T-helper 1 cell treated with Interleukin-12 subunit alpha and Interleukin-12 subunit beta and Interleukin-4 antibody, amounts not matched to agents 30 ng/mL and 1 ng/mL, for 36 hours (primary cell): ENCODE data around the gene CHST3. TPM values are rescaled to one million over a fixed set of nuclear protein-coding genes. Genes with fewer than 3 reads are reported as not detected.
"Not testable (repeated sequence)": the region's sequence is repeated elsewhere in the genome, so short reads cannot be mapped to it uniquely, and the experiment has no call there.

Experiments
- intact Hi-C: fragments of 100-400 bp; cut with micrococcal nuclease; formaldehyde crosslinking; loops from one replicate; pipeline ENCODE4 v1.15.1; 2024
- total RNA-seq: library from RNA; stranded (reverse); gene quantifications from 2 replicates; pipeline ENCODE4 v1.2.3, GENCODE V29; 2022

Gene CHST3
- total RNA-seq, 1 donor from 2014 or later, result not detected

- intact Hi-C loops, result no loop called here
Measured at GRCh38 chr10:71972746-71973695, 8.8 kb downstream of the CHST3 start.

GRCh38 chr10:71973777-71974488 lies 9.7 kb downstream of the CHST3 start:
- intact Hi-C loops, result no loop called here

GRCh38 chr10:71974489-71975021 lies 10.4 kb downstream of the CHST3 start:
- intact Hi-C loops, result no loop called here

- intact Hi-C loops, result no loop called here
Measured at GRCh38 chr10:71975087-71975870, 11.1 kb downstream of the CHST3 start.

GRCh38 chr10:71975871-71976725 lies 11.9 kb downstream of the CHST3 start:
- intact Hi-C loops, result no loop called here

- intact Hi-C loops, result not testable (repeated sequence)
Measured at GRCh38 chr10:71977614-71977903, 13.4 kb downstream of the CHST3 start.

- intact Hi-C loops, result no loop called here
Measured at GRCh38 chr10:71978476-71978875, 14.3 kb downstream of the CHST3 start.

- intact Hi-C loops, result no loop called here
Measured at GRCh38 chr10:71978988-71979691, 14.9 kb downstream of the CHST3 start.

GRCh38 chr10:71979692-71980062 lies 15.5 kb downstream of the CHST3 start:
- intact Hi-C loops, result no loop called here

- intact Hi-C loops, result no loop called here
Measured at GRCh38 chr10:71980181-71981014, 16.2 kb downstream of the CHST3 start.

GRCh38 chr10:71981015-71981875 lies 17.1 kb downstream of the CHST3 start:
- intact Hi-C loops, result no loop called here

GRCh38 chr10:71981876-71982230 lies 17.7 kb downstream of the CHST3 start:
- intact Hi-C loops, result no loop called here

GRCh38 chr10:71982269-71983178 lies 18.3 kb downstream of the CHST3 start:
- intact Hi-C loops, result no loop called here

GRCh38 chr10:71984126-71984808 lies 20.1 kb downstream of the CHST3 start:
- intact Hi-C loops, result no loop called here

GRCh38 chr10:71984809-71985388 lies 20.7 kb downstream of the CHST3 start:
- intact Hi-C loops, result no loop called here

- intact Hi-C loops, result no loop called here
Measured at GRCh38 chr10:71985542-71986250, 21.5 kb downstream of the CHST3 start.
